Stimulated activated naive CD8-positive, alpha-beta T cell treated with anti-CD3 and anti-CD28 coated beads, Interleukin-15, Interleukin-2, amounts not matched to agents 100 U/mL and 50 U/mL, for 24 hours (primary cell): Measurements from ENCODE around the gene SLC23A2.
A peak's percentile ranks its signal among the peaks of the same experiment; 100 is the strongest.
"Not testable (repeated sequence)": the region's sequence is repeated elsewhere in the genome, so short reads cannot be mapped to it uniquely, and the experiment has no call there.

Experiments
- ATAC-seq: fragments of 150-1000 bp; cut with Tn5 transposase; one replicate; pipeline ENCODE4 v1.10.0; 2021
- DNase-seq: peaks from one replicate; pipeline ENCODE4 v3.0.0; 2021

The SLC23A2 gene

DNA sequence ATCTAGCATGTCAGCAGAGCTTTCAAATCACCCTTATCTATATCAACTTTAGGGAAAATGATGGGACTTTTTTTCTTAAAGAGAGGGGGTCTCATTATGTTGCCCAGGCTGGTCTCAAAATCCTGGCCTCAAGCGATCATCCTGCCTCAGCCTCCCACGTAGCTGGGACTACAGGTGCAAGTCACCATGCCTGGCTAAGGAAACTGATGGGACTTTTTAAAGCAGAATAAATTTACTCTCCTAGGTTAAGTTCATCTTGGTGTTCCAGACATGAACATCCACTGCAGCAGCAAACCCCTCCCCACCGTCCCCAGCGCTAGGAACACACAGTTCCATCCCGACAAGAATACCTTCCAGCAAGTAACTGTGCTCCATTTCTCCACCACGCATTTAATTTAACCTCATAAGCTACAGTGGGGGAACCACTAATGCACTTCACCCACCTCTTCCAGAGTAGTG is 64.9 kb downstream of the SLC23A2 start:
- ATAC-seq, result peak; percentile 6

DNA sequence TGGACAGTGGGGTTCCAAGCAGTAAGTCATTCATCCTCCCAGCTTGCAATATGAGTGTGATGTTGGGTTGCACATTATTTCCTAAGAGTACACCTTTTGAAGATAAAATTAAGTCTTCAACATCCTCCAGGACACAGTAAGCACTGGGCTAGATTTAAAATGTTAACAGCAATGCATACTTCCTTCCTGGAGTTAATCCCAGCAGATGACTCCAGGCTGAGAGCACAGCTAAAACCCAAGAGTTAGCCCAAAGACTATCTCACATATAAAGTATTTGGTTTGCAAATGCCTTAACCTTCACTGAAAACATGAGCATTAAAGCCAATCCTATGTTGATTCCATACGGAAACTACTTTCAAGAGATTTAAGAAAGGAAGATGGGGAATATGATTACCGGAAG is 69.2 kb downstream of the SLC23A2 start:
- no peak for ATAC-seq
- DNase-seq, result no peak

More for the DNA sequence above, 64.9 kb downstream of the SLC23A2 start:
- no peak for DNase-seq

DNA sequence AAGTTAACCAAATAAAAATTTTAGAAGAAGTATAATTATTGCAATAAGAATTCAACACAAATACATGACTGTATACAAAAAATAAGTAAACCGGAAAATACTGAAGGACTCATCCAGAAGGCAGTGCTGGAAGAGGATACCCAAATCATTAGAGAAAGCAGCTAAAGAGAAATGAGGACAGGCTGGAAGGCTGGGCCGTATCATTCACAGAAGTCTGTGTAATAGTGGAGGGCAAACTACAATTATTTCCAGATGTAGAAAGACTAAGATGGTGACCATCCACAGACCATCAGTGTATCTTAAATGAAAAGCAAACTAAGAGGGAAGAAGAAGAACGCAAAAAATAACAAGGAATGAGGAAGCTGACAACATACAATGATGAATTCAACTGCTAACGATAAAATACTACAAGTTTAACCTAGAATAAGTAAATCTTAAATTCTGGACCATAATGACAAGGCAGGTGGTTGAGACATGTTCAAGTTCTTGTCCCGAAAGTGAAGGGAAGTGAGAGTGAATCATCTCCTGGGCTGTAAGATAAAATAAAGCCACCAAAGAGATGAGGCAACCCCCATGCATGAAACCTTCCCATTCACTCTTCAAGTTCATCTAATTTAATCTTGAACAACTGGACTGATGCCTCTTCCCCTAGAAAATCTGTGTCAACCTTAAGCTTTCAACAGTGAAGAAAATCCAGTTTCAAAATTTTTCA is 71.5 kb downstream of the SLC23A2 start:
- ATAC-seq (no peak), DNase-seq (no peak)

DNA sequence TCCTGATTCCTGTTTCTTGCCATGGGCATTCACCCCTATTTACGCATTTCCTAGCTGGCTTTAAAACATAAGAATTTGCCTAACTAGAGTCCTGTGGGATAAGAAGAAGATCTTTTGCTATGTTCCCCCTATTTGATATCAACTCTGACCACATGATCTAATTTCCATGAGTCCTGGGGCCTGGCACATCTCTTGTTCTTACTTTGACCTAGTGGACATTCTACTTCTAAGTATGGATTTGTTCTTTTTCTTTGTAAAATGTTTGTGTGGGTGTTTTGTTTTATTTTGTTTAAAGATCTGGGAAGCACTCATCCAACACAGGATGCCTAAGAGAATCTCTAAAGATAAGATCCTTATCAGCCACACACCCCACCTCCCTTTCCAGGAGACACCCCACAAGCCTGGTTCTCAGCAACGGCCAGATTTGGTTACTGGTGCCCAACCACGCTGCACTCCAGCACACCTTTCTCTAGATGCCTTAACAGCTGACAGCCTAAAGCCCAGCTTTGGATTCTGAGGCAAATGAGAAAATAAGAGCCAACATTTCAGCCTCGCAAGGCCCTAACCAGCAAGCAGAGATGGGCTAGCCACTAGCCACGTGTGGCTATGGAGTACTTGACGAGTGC is 74.7 kb downstream of the SLC23A2 start:
- ATAC-seq (no peak), DNase-seq (no peak)

DNA sequence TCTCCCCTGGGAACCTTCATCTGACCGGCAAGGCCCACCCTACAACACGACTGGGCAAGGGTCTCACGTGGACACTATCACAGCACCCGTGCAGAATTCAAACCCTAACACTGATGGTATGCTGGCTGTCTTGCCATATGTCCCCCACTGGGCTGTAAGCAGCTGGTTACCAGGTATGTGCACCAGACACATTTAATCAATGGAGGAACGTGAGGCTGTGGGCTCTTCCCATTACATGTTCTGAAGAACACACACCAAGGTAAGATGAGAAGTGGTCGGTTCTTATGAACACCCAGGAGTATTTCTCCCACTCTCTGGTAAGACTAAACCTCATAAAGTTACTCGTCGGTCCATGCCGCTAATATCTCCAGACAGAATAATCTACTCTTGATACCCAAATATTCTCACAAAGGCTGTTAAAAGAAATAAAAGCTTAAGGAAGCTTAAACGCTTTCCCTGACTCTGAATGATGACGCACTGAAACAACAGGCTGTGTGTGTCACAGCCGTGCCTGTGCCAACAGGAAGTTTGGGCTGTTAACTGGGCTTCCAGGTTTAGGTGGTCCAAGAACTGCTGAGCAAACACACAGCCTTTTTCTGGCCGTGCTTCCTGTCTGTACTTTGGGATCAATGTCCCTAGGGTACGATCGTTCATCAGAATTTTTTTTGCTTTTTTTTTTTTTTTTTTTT is 75.3 kb downstream of the SLC23A2 start:
- ATAC-seq, result no peak
- no peak for DNase-seq

DNA sequence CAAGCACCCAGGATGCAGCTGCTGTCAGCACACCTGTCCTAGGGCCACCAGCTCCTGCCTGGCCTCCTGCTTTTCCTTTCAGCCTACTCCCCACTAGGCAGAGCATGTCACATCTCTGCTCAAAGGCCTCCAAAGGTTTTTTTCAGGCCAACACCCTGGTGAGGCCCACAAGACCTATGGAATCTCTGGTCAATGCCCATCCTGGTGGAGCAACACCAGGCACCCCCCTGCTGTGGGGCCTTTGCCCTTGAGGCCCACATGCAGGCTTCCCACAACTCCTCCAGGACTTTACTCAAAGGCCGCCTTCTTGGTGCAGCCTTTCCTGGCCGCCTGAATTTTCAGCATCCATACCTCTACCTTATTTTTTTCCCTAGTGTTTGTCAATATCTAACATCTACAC is 76.9 kb downstream of the SLC23A2 start:
- DNase-seq, result no peak
- no peak for ATAC-seq

DNA sequence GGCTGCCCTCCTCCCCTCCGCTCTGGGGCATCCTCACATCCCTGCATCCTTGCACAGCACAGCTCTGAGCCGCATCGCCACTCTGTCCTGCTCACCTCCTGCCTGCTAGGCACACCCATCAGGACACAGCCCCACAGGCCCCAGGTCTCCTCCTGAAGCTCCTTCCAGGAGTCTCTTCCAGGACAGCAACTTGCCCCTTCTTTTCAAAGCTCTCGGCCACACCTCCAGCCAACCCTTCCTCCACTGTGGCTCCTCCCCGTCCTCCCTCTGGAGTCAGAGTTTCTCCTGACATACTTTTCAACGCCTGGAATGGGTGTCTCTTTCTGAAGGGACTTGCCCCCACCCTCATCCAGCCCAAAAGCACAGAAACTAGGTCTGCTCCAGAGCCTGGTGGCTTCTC is 77.3 kb downstream of the SLC23A2 start:
- no peak for ATAC-seq
- DNase-seq, result no peak

DNA sequence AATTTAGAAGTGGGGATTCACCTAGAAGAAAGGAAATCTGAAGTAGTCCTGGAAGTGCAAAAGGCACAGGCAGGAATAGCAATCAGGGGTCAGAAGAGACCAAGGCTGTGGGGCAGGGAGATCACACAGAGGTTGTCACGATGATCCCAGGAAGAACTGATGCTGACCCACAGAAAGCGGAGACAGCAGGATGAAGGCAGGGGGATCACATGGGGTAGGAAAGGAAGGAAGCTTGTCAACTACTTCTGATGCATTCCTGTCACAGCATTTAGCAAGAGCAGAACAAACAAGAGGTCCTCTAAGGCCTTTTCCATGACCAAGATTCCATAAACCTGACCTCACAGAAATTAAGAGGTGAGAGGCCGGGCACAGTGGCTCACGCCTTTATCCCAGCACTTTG is 79.1 kb downstream of the SLC23A2 start:
- DNase-seq (no peak), ATAC-seq (no peak)

DNA sequence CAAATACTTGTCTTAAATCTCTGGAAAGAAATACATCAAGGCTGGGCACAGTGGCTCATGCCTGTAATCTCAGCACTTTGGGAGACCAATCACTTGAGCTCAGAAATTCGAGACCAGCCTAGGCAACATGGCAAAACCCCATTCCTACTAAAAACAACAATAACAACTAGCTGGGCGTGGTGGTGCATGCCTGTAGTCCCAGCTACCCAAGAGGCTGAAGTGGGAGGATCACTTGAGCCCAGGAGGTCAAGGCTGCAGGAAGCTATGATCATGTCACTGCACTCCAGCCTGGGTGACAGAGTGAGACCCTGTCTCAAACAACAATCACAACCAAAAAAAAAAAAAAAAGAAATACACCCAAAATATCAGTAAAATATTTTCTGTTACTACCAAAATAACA is 80.0 kb downstream of the SLC23A2 start:
- not testable (repeated sequence) for ATAC-seq

DNA sequence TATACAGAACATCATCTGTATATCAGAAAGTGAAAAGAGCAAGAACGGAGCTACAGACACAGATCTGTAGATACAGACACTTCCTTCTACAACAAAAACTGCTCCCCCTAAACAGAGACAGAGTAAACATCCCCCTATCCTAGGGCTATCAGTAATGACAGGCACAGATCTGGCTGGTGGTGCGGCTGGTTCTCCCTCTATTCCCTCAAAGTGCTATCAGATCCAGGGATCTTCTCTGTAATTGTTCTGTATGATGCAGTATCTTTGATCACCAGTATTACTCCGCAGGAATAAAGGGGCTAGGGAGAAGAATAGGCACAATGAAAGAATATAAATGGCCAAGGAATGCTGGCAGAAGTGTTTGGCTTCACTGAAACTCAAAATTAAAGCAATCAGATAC is 80.7 kb downstream of the SLC23A2 start:
- ATAC-seq, result no peak
- no peak for DNase-seq

More for the DNA sequence above, 80.0 kb downstream of the SLC23A2 start:
- not testable (repeated sequence) for DNase-seq

DNA sequence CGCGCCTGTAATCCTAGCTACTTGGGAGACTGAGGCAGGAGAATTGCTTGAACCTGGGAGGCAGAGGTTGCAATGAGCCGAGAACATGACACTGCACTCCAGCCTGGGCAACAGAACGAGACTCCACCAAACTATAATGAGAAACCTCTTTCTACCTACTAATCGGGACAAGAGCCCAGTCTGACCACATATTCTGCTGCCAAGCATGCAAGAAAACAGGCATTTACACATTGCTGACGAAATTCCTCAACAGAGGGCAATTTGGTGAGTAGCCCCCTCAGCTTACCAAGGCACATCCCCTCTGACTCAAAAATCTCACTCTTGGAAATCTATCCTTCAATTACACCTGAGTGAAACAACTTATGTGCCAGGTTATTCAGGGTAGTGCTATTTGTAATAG is 81.2 kb downstream of the SLC23A2 start:
- DNase-seq (no peak), ATAC-seq (no peak)

DNA sequence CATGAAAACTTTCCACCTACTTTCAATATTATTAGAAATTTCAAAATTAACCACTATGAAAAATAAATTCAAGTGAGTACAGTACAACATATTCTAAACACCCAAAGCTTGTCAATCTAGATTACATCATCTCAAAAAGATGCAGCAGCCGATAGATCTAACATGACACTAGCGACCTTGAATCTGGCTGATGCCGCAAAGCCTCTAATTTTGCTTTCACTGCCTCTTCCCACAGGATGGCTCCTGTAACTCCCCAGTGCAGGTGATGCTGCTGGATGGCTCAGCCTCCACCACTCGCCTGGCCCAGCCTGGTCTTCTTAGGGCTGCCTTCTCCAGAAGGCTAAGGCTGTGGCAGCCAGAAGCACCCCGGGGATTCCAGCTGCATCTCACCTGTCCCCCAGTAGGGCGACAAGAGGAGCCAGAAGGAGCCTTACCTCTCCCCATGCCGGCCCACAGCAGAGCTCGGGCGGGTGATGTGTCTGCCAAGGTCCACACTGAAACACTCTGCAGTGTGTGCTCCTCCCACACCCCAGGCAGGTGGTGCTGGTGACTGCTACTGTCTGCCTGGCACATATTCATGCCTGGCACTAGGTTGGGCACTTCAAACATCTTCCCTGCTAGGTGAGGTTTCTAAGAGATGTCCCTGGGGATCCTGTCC is 82.1 kb downstream of the SLC23A2 start:
- ATAC-seq (no peak), DNase-seq (no peak)

DNA sequence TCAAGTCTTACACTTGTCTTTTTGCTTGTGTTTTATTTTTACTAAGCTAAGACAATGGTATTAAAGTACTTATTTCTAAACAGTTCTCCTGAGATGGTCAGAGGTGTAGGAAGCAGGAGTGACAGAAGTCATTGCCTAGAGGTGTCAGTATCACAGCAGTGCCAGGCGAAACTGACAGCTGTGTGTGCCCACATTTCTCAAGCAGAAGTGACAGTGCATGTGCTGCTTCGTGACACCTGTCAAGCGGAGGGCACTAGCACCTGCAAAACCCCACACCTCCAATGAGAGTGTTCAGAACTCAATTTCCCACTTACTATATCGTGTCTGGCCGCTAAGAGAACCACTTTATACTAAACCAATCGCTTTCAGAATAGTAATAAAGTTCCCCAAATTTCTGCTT is 82.8 kb downstream of the SLC23A2 start:
- DNase-seq, result no peak
- ATAC-seq, result no peak

DNA sequence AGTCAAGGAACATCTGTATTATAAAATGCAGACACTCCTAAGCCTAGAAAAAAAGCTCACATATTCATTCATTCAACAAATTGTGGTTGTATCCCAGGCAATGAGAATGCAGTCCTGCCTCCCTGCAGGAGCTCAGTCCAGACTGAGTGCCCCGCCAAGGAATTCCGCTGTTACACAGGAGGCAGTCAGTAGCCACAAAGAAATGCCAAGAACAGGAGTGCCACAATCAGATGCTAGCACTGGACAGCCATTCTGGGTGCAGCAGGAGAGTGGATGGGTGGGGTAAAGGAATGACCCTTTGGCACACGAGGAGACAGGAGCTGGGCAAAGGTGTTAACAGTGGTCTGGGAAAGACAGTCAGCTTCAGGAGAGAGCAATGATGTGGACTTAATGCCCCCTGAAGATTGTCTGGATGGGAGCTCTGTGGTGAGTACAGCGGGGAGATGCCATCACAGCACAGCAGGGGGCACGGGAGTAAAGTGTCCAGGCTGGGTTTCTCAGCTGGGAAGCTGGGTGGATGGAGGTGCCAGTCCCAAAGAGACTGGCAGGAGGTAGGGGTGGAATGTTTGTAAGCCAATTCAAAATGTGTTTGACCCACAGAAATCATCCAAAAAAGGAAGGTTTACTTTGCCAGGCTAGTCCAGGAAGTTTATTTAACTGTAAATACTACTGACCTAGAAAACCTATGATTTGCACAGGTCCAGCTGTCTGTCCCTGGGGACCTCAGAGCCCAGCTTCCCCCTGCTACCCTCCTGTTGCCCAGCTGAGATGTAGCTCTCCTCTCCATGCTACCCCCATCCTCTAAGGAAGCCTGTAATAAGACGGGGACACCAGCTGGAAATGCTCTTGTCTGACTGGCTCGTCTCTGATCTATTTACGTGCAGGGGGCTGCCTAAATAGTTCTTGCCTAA is 84.1 kb downstream of the SLC23A2 start:
- ATAC-seq (no peak), DNase-seq (no peak)

DNA sequence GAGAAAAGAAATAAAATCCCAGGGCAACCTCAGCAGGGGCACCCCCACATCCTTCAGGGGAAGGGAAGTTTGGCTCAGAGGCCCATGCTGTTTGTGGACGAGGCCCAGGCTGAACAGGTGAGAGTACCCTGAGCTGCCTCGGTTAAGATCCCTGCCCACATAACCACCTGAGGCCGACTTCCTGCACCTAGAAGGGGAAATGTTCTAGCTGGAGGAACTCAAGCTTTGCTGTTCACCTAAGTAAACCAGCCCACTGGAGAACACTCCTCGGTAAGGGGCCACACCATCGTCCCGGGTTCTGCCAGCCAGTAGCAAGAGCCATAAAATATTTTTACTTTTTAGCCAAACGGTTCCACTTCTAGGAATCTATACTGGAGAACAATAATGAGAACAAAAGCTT is 88.2 kb downstream of the SLC23A2 start:
- DNase-seq (no peak), ATAC-seq (no peak)

DNA sequence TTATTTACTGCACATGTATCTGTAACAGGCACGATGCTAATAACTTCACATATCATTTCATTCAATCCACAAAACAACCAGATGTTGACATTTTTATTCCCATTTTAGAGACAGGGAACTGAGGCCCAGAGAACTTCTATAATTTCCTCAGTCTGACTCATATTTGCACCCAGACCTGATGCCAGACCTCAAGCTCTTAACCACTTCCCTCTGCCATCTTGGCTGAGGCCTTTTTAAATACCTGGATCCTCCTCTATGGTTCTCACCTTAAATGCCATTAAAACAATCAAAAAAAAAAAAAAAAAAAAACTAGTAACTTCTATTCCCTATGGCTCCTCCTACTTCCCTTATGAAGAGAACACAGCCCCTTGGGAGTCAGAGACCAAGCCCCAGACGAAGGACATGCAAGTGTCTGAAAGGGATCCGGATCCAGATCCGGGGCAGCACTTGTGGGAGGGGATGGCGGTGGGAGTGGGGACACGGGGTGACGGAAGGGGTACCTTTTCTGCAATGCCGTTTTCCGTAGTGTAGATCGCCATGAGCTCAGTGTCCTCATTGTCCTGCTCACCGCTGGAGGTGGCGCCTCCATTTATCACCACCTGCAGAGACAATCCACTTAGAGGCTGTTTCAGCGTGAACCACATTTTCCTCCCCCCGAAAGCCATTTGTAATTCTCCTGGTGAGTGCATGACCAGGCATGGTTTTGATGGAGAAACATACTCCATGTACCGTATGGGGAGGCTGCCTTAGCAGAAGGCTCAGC is 88.7 kb downstream of the SLC23A2 start:
- no peak for DNase-seq
- ATAC-seq, result no peak

DNA sequence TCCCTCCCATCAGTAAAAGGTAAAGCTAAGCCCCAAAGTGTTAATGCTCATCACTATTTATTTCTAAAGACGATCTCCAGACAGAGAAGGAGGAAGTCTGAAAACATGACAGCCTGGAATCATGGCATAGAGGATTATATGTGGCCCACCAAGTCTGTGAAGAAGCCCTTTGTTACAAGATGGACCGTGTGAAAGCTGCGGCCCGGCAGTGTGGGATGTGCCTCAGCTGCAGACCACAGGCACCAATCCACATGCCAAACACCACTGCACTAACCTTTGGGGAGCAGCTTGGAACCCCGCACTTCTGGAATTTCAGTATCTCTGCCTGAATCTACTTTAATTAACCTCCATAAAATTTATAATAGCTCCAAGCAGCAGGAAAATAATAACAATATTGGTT is 90.4 kb downstream of the SLC23A2 start:
- ATAC-seq (no peak), DNase-seq (no peak)

DNA sequence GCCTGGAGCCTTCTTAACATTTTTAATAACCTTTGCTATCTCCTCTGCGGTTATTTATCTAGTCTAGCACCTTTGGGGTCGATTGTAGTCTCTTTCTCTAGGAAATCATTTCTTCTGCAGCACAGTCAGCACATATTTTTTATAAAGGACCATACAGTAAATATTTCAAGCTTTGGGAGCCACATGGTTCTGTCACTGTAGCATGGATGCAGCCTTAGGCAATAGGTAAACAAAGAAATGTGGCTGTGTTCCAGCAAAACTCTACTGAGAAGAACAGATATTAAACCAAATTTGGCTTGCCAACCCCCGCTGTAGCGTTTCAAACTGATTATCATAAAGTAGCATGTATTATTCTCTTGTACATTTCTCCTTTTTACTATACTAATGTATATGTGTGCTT is 95.7 kb downstream of the SLC23A2 start:
- DNase-seq, result no peak
- ATAC-seq, result no peak

DNA sequence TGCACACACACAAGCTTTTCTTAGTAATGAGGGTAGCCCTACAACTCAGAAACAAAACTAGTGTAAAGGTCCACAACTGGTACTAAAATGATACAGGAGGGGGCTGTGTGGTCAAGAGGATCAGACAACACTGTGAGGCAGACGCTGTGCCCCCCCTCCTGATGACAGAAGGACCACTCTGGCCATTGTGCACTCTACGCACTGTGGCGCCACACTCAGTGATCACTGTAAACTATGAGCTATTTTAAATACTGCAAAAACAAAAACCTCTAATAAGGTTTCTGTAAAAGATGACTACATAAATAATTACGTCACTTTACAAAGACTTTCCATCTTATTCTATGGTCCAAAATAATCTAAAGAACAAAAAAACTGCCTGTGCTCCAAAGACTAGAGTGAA is 96.1 kb downstream of the SLC23A2 start:
- no peak for DNase-seq
- no peak for ATAC-seq

DNA sequence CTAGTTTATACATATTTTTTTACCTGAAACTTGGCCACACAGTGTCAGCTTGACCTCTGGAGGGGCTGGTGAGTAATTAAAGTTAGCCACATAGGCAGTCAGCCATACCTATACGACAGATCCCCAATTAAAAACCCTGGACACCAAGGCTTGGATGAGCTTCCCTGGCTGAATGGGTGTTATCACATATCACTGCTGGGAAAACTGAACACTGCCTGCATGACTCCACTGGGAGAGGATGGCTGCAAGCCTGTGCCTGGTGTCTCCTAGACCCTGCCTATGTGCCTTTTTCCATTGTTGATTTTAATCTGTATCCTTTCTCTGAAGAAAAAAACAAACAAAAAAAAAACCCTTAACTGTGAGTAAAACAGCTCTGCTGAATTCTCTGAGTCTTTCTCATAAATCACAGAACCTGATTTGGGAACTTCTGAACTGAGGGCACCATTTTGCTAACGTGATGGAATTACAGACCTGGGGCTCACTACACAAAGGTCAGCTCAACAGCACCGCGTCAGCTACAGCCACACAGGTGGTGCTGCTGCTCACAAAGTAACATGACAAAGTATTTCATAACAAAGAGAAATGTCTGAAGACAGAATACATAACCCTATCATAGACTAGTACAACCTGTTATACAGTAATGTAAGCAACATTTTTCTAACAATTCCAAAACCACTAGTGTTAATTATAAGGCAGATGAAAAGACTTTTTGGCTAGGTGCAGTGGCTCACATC is 97.0 kb downstream of the SLC23A2 start:
- DNase-seq, result no peak
- no peak for ATAC-seq
